Transverse colon (tissue), 3 donors: ENCODE results near the gene TMEM150C.

Source experiments
- POLR2A ChIP-seq: fragments of 450-650 bp; IDR thresholded peaks from one replicate; pipeline ENCODE4 v1.6.1; 2016; ENCODE audit warnings: antibody characterized with exemption, mild to moderate bottlenecking, moderate library complexity
- TF ChIP-seq, protein P1 (sequence below), 5 experiments: fragments of 200-600 bp in 3 of 5; fragments of 450-650 bp in 2 of 5; sonication (generic) in 3 of 5; IDR thresholded peaks; 1 replicate in 2 of 5; 2 replicates in 3 of 5; pipeline ENCODE4 v1.5.1; 2016 to 2017; ENCODE audit warnings: antibody characterized with exemption in 5 of 5, inconsistent platforms in 3 of 5, mild to moderate bottlenecking in 2 of 5, moderate library complexity in 1 of 5

- TF ChIP-seq, protein P1, sequence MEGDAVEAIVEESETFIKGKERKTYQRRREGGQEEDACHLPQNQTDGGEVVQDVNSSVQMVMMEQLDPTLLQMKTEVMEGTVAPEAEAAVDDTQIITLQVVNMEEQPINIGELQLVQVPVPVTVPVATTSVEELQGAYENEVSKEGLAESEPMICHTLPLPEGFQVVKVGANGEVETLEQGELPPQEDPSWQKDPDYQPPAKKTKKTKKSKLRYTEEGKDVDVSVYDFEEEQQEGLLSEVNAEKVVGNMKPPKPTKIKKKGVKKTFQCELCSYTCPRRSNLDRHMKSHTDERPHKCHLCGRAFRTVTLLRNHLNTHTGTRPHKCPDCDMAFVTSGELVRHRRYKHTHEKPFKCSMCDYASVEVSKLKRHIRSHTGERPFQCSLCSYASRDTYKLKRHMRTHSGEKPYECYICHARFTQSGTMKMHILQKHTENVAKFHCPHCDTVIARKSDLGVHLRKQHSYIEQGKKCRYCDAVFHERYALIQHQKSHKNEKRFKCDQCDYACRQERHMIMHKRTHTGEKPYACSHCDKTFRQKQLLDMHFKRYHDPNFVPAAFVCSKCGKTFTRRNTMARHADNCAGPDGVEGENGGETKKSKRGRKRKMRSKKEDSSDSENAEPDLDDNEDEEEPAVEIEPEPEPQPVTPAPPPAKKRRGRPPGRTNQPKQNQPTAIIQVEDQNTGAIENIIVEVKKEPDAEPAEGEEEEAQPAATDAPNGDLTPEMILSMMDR (IDR thresholded peaks at IDR 0.05) = no peak
- TF ChIP-seq POLR2A = no peak
These were observed 24.1 kb upstream of the TMEM150C start for GRCh38 chr4:82585690-82586435.
